IMR-90 (cell line): ENCODE measurements around the gene CUL9. TPM values are rescaled to one million over a fixed set of nuclear protein-coding genes. Genes with fewer than 3 reads are reported as not detected.
A peak's percentile ranks its signal among the peaks of the same experiment; 100 is the strongest.

ENCODE experiments used
- ATAC-seq: fragments of 200-7000 bp; cut with Tn5 transposase; 2 replicates; pipeline ENCODE4 v1.9.1; 2020; ENCODE audit warnings: low read depth, mild to moderate bottlenecking, moderate library complexity
- BruUV-seq: library from RNA; stranded (reverse); fragments of 400-500 nt; replicated peaks from 2 replicates; lab custom pipeline; 2021; lab: Mats Ljungman, UMichigan
- CTCF ChIA-PET: fragments of 300-600 bp; formaldehyde crosslinking; extraction: SDS; loops from one replicate; lab custom pipeline; 2021; ENCODE audit warnings: antibody characterized with exemption; lab: Yijun Ruan, JAX
- POLR2A ChIA-PET: fragments of 300-600 bp; sonication (Branson Sonifier 250); formaldehyde crosslinking; loops from one replicate; lab custom pipeline; 2022; ENCODE audit warnings: antibody characterized with exemption; ENCODE audit not compliant: unreplicated experiment; lab: Charles Lee
- DNase-seq: peaks from one replicate; pipeline ENCODE4 v3.0.0; 2013
- H2AFZ ChIP-seq: replicated peaks from 2 replicates; pipeline ENCODE3; 2013; ENCODE audit warnings: low read length, mild to moderate bottlenecking; ENCODE audit not compliant: poor library complexity
- H2AK5ac ChIP-seq: 2 replicates; pipeline ENCODE4 v1.6.1; 2013; ENCODE audit warnings: low read depth, low read length, inconsistent platforms
- H2AK9ac ChIP-seq: replicated peaks from 2 replicates; pipeline ENCODE3; 2013; ENCODE audit warnings: mild to moderate bottlenecking, low read depth, low read length, moderate library complexity; ENCODE audit not compliant: poor library complexity
- H2BK120ac ChIP-seq: 2 replicates; pipeline ENCODE4 v1.6.1; 2013; ENCODE audit warnings: low read depth, low read length, inconsistent platforms
- H2BK15ac ChIP-seq: 3 replicates; pipeline ENCODE4 v1.6.1; 2013; ENCODE audit warnings: low read depth, low read length, inconsistent platforms
- H2BK20ac ChIP-seq: 2 replicates; pipeline ENCODE4 v1.6.1; 2013; ENCODE audit warnings: low read depth, mild to moderate bottlenecking, inconsistent platforms, low read length, moderate library complexity
- H2BK5ac ChIP-seq: 2 replicates; pipeline ENCODE4 v1.6.1; 2013; ENCODE audit warnings: mild to moderate bottlenecking, low read depth, low read length, inconsistent platforms; ENCODE audit not compliant: poor library complexity, severe bottlenecking
- H3K14ac ChIP-seq: replicated peaks from 2 replicates; pipeline ENCODE4 v1.6.1; 2013; ENCODE audit warnings: low read depth, low read length, inconsistent platforms
- H3K18ac ChIP-seq: 2 replicates; pipeline ENCODE4 v1.6.1; 2013; ENCODE audit warnings: low read depth, low read length, control low read depth
- H3K23ac ChIP-seq: 2 replicates; pipeline ENCODE4 v1.6.1; 2013; ENCODE audit warnings: low read depth, low read length, inconsistent platforms
- H3K27ac ChIP-seq: 2 replicates; pipeline ENCODE4 v1.5.1; 2013; ENCODE audit warnings: mild to moderate bottlenecking, control low read depth, low read length; ENCODE audit not compliant: insufficient read depth
- H3K27me3 ChIP-seq: 2 replicates; pipeline ENCODE4 v1.6.1; 2013; ENCODE audit warnings: low read length; ENCODE audit not compliant: control insufficient read depth, insufficient read depth
- H3K36me3 ChIP-seq: 2 replicates; pipeline ENCODE4 v1.6.1; 2013; ENCODE audit warnings: low read length, mixed read lengths; ENCODE audit not compliant: control insufficient read depth, insufficient read depth
- H3K4ac ChIP-seq: 2 replicates; pipeline ENCODE4 v1.6.1; 2013; ENCODE audit warnings: low read depth, low read length, inconsistent platforms
- H3K4me1 ChIP-seq: 2 replicates; pipeline ENCODE4 v1.6.1; 2013; ENCODE audit warnings: low read length, mixed read lengths; ENCODE audit not compliant: control insufficient read depth, insufficient read depth
- H3K4me2 ChIP-seq: 2 replicates; pipeline ENCODE4 v1.6.1; 2013; ENCODE audit warnings: low read depth, mild to moderate bottlenecking, control low read depth, low read length, moderate library complexity
- H3K4me3 ChIP-seq: 2 replicates; pipeline ENCODE4 v1.5.1; 2013; ENCODE audit warnings: low read depth, mild to moderate bottlenecking, control low read depth, low read length, moderate library complexity; ENCODE audit not compliant: insufficient read depth
- H3K56ac ChIP-seq: 2 replicates; pipeline ENCODE4 v1.6.1; 2013; ENCODE audit warnings: low read length, inconsistent platforms; ENCODE audit not compliant: insufficient read depth; ENCODE audit errors: extremely low read depth
- H3K79me1 ChIP-seq, 2 experiments: 2 replicates each; pipeline ENCODE4 v1.6.1; 2013; ENCODE audit warnings: low read length in 2 of 2, inconsistent platforms in 1 of 2, low read depth in 1 of 2
- H3K9ac ChIP-seq: 2 replicates; pipeline ENCODE4 v1.6.1; 2013; ENCODE audit warnings: low read depth, low read length, control low read depth
- H3K9me1 ChIP-seq: 2 replicates; pipeline ENCODE4 v1.6.1; 2013; ENCODE audit warnings: low read length, inconsistent platforms; ENCODE audit not compliant: insufficient read depth
- H3K9me3 ChIP-seq: 2 replicates; pipeline ENCODE4 v1.6.1; 2013; ENCODE audit warnings: low read length; ENCODE audit not compliant: control insufficient read depth, insufficient read depth
- H4K20me1 ChIP-seq: 2 replicates; pipeline ENCODE4 v1.6.1; 2013; ENCODE audit warnings: low read length, inconsistent platforms; ENCODE audit not compliant: insufficient read depth
- H4K5ac ChIP-seq: 2 replicates; pipeline ENCODE4 v1.6.1; 2013; ENCODE audit warnings: mild to moderate bottlenecking, low read depth, low read length, control low read depth
- H4K8ac ChIP-seq, 2 experiments: 2 replicates each; pipeline ENCODE4 v1.6.1; 2013; ENCODE audit warnings: low read depth in 2 of 2, low read length in 2 of 2, control low read depth in 1 of 2, inconsistent platforms in 1 of 2
- H4K91ac ChIP-seq: 2 replicates; pipeline ENCODE4 v1.6.1; 2013; ENCODE audit warnings: low read depth, low read length, inconsistent platforms; ENCODE audit not compliant: insufficient read depth
- BHLHE40 ChIP-seq: fragments of 150-350 bp; IDR thresholded peaks from 2 replicates; pipeline ENCODE4 v1.6.1; 2016; ENCODE audit warnings: mild to moderate bottlenecking, low read depth, low read length
- CEBPB ChIP-seq: IDR thresholded peaks from 2 replicates; pipeline ENCODE4 v1.6.1; 2012; ENCODE audit warnings: low read depth, low read length, improper control_type of control experiment
- CHD1 ChIP-seq: IDR thresholded peaks from 2 replicates; pipeline ENCODE4 v1.6.1; 2012; ENCODE audit warnings: low read depth, low read length, improper control_type of control experiment
- MAFK ChIP-seq: IDR thresholded peaks from 2 replicates; pipeline ENCODE4 v1.6.1; 2012; ENCODE audit warnings: low read depth, low read length, improper control_type of control experiment
- MAZ ChIP-seq: IDR thresholded peaks from 2 replicates; pipeline ENCODE4 v1.6.1; 2012; ENCODE audit warnings: low read depth, mild to moderate bottlenecking, low read length, improper control_type of control experiment, moderate library complexity, borderline replicate concordance
- NFE2L2 ChIP-seq: fragments of 150-350 bp; IDR thresholded peaks from 2 replicates; pipeline ENCODE4 v1.6.1; 2016; ENCODE audit warnings: low read depth, mild to moderate bottlenecking, low read length
- POLR2A ChIP-seq: IDR thresholded peaks from 2 replicates; pipeline ENCODE4 v1.6.1; 2012; ENCODE audit warnings: mild to moderate bottlenecking, low read depth, low read length
- RAD21 ChIP-seq: IDR thresholded peaks from 2 replicates; pipeline ENCODE4 v1.6.1; 2012; ENCODE audit warnings: low read length, improper control_type of control experiment
- RCOR1 ChIP-seq: IDR thresholded peaks from 2 replicates; pipeline ENCODE4 v1.6.1; 2012; ENCODE audit warnings: mild to moderate bottlenecking, low read length, improper control_type of control experiment; ENCODE audit not compliant: insufficient replicate concordance
- SMC3 ChIP-seq: fragments of 150-350 bp; IDR thresholded peaks from 2 replicates; pipeline ENCODE4 v1.6.1; 2016; ENCODE audit warnings: low read depth, mild to moderate bottlenecking, antibody characterized with exemption, low read length, moderate library complexity
- WGBS, 2 experiments: methylation state at CpG; one replicate each; pipeline versions ENCODE4 v1.1.5 to v1.1.7; 2013; ENCODE audit warnings: missing lambda C conversion rate in 2 of 2; ENCODE audit not compliant: insufficient read length in 1 of 2; ENCODE audit errors: extremely low coverage in 2 of 2; 5-methylcytosine and 5-hydroxymethylcytosine counted together
- dilution Hi-C: fragments of 300-500 bp; cut with HindIII; formaldehyde crosslinking; loops from one replicate; pipeline ENCODE4 v1.14.3; 2018; ENCODE audit warnings: low sequenced_read_pairs; ENCODE audit not compliant: unreplicated experiment
- in situ Hi-C: fragments of 300-500 bp; cut with MboI; formaldehyde crosslinking; loops from 3 replicates; pipeline ENCODE4 v1.14.3; 2019; ENCODE audit warnings: low sequenced_read_pairs, inconsistent platforms, mixed read lengths
- intact Hi-C: fragments of 100-400 bp; cut with micrococcal nuclease; formaldehyde crosslinking; loops from 2 replicates; pipeline ENCODE4 v1.10.0; 2022
- polyA plus RNA-seq, 3 experiments: library from polyadenylated mRNA; depleted of rRNA; stranded (reverse); fragments of >200 nt; gene quantifications; 2 replicates each; pipeline ENCODE4 v1.2.3, GENCODE V29; 2012; ENCODE audit warnings: low replicate concordance in 1 of 3
- total RNA-seq: library from RNA; depleted of rRNA; stranded (reverse); fragments of >200 nt; gene quantifications from 2 replicates; pipeline ENCODE4 v1.2.3, GENCODE V29; 2012
- TF ChIP-seq, protein P1 (sequence below): conservative IDR thresholded peaks from 2 replicates; pipeline ENCODE4 v1.5.1; 2012; ENCODE audit warnings: mild to moderate bottlenecking, low read depth, low read length, improper control_type of control experiment
- TF ChIP-seq, protein P2 (sequence below): fragments of 150-350 bp; IDR thresholded peaks from 2 replicates; pipeline ENCODE4 v1.6.1; 2017; ENCODE audit warnings: mild to moderate bottlenecking, antibody characterized with exemption, low read length, low read depth
- TF ChIP-seq, protein P3 (sequence below): fragments of 150-350 bp; IDR thresholded peaks from 2 replicates; pipeline ENCODE4 v1.6.1; 2016; ENCODE audit warnings: low read depth, mild to moderate bottlenecking, low read length, moderate library complexity, borderline replicate concordance

Gene CUL9
- total and polyA plus RNA-seq, 2 of the 4 experiments (the other 2 are of a cell fraction), result 7.7 to 19.5 TPM

DNA sequence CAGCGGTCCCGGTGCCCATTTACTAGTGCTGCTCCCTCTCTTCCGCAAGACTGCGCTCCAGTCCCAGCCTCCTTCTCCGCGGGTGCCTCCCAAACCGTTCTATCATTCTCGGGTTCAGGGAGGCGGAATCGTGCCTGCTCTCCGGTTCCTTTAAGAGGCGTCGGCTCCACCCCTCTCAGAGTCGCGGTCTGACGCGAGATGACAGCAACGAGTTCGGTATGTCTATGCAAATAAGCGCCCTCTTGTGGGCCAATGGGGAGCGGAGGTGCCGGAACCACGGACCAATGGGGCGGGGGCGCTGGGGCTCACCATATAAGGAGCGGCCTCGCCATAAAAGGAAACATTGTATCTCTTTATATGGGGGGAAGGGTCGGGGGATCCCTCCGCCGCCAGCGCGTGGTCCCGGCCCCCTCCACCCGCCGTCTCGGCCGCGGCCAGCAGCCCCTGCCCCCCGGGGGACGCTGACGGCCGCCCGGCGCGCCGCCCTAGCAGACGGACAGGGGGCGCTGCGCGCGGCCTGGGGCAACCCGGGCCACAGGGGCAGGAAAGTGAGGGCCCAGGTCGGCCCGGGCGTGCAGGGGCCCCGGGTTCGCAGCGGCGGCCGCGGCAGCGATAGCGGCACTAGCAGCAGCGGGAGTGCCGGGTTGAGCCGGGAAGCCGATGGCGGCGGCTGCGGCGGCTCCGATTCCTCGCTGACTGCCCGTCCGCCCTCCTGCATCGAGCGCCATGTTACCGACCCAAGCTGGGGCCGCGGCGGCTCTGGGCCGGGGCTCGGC is 10.9 kb upstream of the CUL9 start, which contains the start of gene SRF:
Gene SRF, plus strand, starts transcription at position 339 of the 776 bp plus-strand sequence. Its CDS starts 388 bp downstream, at position 727.
- BruUV-seq, result no TSS peak
- TF ChIP-seq, protein P1, sequence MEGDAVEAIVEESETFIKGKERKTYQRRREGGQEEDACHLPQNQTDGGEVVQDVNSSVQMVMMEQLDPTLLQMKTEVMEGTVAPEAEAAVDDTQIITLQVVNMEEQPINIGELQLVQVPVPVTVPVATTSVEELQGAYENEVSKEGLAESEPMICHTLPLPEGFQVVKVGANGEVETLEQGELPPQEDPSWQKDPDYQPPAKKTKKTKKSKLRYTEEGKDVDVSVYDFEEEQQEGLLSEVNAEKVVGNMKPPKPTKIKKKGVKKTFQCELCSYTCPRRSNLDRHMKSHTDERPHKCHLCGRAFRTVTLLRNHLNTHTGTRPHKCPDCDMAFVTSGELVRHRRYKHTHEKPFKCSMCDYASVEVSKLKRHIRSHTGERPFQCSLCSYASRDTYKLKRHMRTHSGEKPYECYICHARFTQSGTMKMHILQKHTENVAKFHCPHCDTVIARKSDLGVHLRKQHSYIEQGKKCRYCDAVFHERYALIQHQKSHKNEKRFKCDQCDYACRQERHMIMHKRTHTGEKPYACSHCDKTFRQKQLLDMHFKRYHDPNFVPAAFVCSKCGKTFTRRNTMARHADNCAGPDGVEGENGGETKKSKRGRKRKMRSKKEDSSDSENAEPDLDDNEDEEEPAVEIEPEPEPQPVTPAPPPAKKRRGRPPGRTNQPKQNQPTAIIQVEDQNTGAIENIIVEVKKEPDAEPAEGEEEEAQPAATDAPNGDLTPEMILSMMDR, result peak; percentile 88
- TF ChIP-seq CHD1 (no peak), POLR2A (peak; percentile 56), SMC3 (peak; percentile 37), CEBPB (no peak), BHLHE40 (peak; percentile 46), RAD21 (peak; percentile 41; the same call in 1 of the 2 replicates), MAFK (no peak), NFE2L2 (0 out of 2 replicates have a peak, but pooled peaks have one; percentile 6), MAZ (peak; percentile 96; the same call in 1 of the 2 replicates), RCOR1 (peak; percentile 79)
- TF ChIP-seq, protein P2, sequence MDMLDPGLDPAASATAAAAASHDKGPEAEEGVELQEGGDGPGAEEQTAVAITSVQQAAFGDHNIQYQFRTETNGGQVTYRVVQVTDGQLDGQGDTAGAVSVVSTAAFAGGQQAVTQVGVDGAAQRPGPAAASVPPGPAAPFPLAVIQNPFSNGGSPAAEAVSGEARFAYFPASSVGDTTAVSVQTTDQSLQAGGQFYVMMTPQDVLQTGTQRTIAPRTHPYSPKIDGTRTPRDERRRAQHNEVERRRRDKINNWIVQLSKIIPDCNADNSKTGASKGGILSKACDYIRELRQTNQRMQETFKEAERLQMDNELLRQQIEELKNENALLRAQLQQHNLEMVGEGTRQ, result peak; percentile 60
- TF ChIP-seq, protein P3, sequence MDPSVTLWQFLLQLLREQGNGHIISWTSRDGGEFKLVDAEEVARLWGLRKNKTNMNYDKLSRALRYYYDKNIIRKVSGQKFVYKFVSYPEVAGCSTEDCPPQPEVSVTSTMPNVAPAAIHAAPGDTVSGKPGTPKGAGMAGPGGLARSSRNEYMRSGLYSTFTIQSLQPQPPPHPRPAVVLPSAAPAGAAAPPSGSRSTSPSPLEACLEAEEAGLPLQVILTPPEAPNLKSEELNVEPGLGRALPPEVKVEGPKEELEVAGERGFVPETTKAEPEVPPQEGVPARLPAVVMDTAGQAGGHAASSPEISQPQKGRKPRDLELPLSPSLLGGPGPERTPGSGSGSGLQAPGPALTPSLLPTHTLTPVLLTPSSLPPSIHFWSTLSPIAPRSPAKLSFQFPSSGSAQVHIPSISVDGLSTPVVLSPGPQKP, result peak; percentile 88

More for the DNA sequence above, 10.9 kb upstream of the CUL9 start, which contains the start of gene SRF:
- Histone ChIP-seq H3K9me3 (no peaks in the 10 kb centered on the region), H2AK9ac (peak within 1 kb of the TSS; percentile 99), H4K20me1 (peaks cover 34% of the 10 kb centered on the region), H2AK5ac (peak within 1 kb of the TSS; percentile 100), H3K18ac (peak within 1 kb of the TSS; percentile 69), H3K27me3 (no peaks in the 10 kb centered on the region), H3K23ac (peak within 1 kb of the TSS; percentile 97), H3K14ac (peak within 1 kb of the TSS; percentile 99), H3K4me1 (peaks cover 15% of the 10 kb centered on the region), H3K56ac (peak within 1 kb of the TSS; percentile 96), H3K27ac (peak within 1 kb of the TSS; percentile 97), H3K36me3 (peaks cover 14% of the 10 kb centered on the region), H3K79me1 (peaks cover 14 to 32% of the 10 kb centered on the region in 2 experiments), H3K9me1 (peaks cover 15% of the 10 kb centered on the region), H3K9ac (peak within 1 kb of the TSS; percentile 99), H4K5ac (peak within 1 kb of the TSS; percentile 67), H4K91ac (peak within 1 kb of the TSS; percentile 100), H3K4me2 (peak within 1 kb of the TSS; percentile 86), H2BK15ac (peak within 1 kb of the TSS; percentile 75; the same call in 1 of the 3 replicates), H3K4me3 (peak within 1 kb of the TSS; percentile 73), H2BK20ac (peak within 1 kb of the TSS; percentile 14; the same call in 1 of the 2 replicates), H3K4ac (peak within 1 kb of the TSS; percentile 100), H4K8ac (peak within 1 kb of the TSS; percentile 86 to 97), H2AFZ (peak within 1 kb of the TSS; percentile 95), H2BK120ac (peak within 1 kb of the TSS; percentile 69; the same call in 1 of the 2 replicates), H2BK5ac (peak within 1 kb of the TSS; percentile 94)
- ChIA-PET POLR2A (interaction anchor here (0.6 to 1.1 kb wide), 2 partner anchors 11 to 187 kb away, joined by 3 to 6 read pairs; partner anchors contain the start of genes CUL9 and PPP2R5D), CTCF (interaction anchor here (0.7 to 0.8 kb wide), 3 partner anchors 11 to 28 kb away, joined by 3 to 6 read pairs (median 4); partner anchors contain the start of gene CUL9)
- intact Hi-C loops (no loop called here), in situ Hi-C loops (no loop called here), dilution Hi-C loops (no loop called here)
- WGBS, 2 experiments, result 0% methylated on average over 28 of the region's 83 CpGs; no CpG with 5 or more reads in 1 of the 2 experiments
- ATAC-seq (peak; percentile 67), DNase-seq (peak; percentile 99)
